Large intestine (tissue), 3 donors: ENCODE results near the gene SLC66A1. TPM values are rescaled to one million over a fixed set of nuclear protein-coding genes. Genes with fewer than 3 reads are reported as not detected.

Experiments used
- DNase-seq, 2 donors: peaks; one replicate each; pipeline versions ENCODE4 v3.0.0 to v3.0.0-alpha.2; 2013
- H3K27ac ChIP-seq: one replicate; pipeline ENCODE4 v1.5.1; 2013; ENCODE audit warnings: low read length
- H3K27me3 ChIP-seq: 2 replicates; pipeline ENCODE4 v1.6.1; 2013; ENCODE audit warnings: low read length; ENCODE audit not compliant: control insufficient read depth, insufficient read depth
- H3K36me3 ChIP-seq: 2 replicates; pipeline ENCODE4 v1.6.1; 2013; ENCODE audit warnings: low read length; ENCODE audit not compliant: control insufficient read depth, insufficient read depth
- H3K4me1 ChIP-seq: one replicate; pipeline ENCODE4 v1.6.1; 2013; ENCODE audit warnings: low read length; ENCODE audit not compliant: control insufficient read depth, insufficient read depth
- H3K4me3 ChIP-seq: one replicate; pipeline ENCODE4 v1.5.1; 2013; ENCODE audit warnings: low read length
- H3K9me3 ChIP-seq: one replicate; pipeline ENCODE4 v1.6.1; 2013; ENCODE audit warnings: mild to moderate bottlenecking, low read depth, low read length, moderate library complexity; ENCODE audit not compliant: control insufficient read depth
- WGBS: methylation state at CpG from one replicate; pipeline ENCODE4 v1.1.5; 2013; ENCODE audit warnings: low lambda C conversion rate; ENCODE audit not compliant: insufficient coverage; 5-methylcytosine and 5-hydroxymethylcytosine counted together
- polyA plus RNA-seq: library from polyadenylated mRNA; unstranded; fragments of 120-200 nt; gene quantifications from one replicate; pipeline ENCODE4 v1.2.1, GENCODE V29; 2013

SLC66A1 gene
- polyA plus RNA-seq, 1 donor: 21.5 TPM

DNA sequence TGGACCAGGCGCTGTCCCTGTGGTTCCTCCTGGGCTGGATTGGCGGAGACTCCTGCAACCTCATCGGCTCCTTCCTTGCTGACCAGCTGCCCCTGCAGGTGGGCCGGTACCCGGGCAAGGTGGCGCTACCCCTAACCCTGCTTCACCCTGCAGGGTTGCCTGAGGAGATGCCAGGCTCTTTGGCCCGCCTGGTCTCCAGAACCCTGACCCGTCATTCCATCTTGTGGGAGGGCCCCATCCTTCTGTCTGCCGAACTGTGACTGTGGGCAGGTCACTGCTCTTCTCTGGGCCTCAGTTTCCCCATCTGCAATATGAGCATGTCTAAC, 12.5 kb downstream of the SLC66A1 start:
- Histone ChIP-seq H3K9me3 (no peaks in the 10 kb centered on the region), H3K36me3 (peaks cover 72% of the 10 kb centered on the region), H3K27me3 (no peaks in the 10 kb centered on the region), H3K27ac (no peak overlapping the region), H3K4me3 (no peak overlapping the region), H3K4me1 (no peaks in the 10 kb centered on the region)
- no CpG with 5 or more reads among the region's 9 CpGs for WGBS
- no peak for DNase-seq

DNA sequence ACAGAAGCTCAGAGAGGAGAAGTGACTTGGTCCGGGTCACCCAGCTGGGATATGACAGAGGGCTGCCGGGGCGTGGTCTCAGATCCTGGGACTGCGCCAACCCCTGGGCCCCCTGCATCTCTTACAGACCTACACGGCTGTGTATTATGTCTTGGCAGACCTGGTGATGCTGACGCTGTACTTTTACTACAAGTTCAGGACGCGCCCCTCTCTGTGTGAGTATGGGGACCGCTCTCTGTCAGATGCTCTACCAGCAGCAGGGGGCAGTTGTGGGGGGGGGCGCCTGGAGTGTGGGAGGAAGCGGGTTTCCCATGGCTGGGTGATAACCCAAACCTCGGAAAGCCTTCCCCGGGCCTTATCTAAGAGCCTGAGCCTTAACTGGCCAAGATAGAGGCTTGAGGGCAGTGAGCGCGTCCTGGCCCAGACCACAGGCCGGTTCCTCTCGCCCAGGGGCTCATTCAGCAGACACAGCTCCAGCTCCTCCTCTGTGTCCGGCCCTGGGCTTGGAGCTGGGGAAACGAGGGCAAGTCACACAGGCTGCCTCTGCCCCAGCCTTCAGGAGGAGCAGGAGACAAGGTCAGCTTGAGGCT, 13.3 kb downstream of the SLC66A1 start:
- no CpG with 5 or more reads among the region's 19 CpGs for WGBS
- Histone ChIP-seq H3K27me3 (no peaks in the 10 kb centered on the region), H3K9me3 (no peaks in the 10 kb centered on the region), H3K36me3 (peaks cover 77% of the 10 kb centered on the region), H3K4me3 (no peak overlapping the region), H3K27ac (no peak overlapping the region), H3K4me1 (no peaks in the 10 kb centered on the region)
- no peak for DNase-seq

DNA sequence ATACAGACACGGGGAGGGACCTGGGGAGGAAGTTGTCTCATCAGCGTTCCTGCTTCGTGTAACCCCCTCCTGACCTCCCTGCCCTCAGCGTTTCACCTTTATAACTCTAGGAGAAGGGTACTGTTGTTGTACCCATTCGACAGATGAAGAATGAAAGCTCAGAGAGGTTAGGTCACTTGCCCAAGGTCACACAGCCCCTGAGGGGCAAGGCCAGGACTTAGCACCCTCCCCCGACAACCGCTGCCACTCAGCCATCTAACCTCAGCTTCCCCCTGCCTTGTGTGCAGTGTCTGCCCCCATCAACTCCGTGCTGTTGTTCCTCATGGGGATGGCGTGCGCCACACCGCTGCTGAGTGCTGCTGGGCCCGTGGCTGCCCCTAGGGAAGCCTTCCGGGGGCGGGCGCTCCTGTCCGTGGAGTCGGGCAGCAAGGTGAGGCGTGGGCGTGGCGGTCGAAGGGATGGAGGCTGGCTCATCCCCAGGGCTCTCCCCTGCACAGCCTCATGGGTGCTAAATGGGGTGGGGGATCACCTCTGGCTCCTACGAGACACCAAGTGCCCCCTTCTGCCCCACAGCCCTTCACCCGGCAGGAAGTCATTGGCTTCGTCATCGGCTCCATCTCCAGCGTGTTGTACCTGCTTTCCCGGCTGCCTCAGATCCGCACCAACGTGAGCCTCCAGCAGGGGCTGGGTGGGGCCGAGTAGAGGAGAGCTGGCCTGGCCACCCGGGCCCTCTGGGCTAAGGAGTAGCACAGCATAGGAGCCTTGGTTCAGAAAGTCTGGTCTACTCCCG, 14.0 kb downstream of the SLC66A1 start:
- no CpG with 5 or more reads among the region's 32 CpGs for WGBS
- H3K36me3 ChIP-seq: peaks cover 78% of the 10 kb centered on the region
- no peaks in the 10 kb centered on the region for H3K9me3 ChIP-seq

DNA sequence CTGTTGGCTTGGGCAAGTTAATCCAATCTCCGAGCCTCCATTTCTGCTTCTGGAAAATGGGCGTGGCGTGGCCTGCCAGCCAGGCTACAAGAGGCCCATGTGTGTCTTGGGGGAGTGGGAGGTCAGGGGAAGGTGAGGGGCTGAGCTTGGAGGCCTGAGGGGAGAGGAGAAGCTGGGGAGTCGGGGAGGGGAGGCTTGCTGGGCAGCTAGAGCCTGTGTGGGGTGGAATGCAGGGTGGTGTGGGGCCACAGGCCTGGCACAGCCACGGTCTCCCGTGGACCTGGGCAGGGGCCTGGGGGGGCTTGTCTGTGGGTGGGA, 14.6 kb downstream of the SLC66A1 start:
- Histone ChIP-seq H3K4me3 (no peak overlapping the region), H3K36me3 (peaks cover 74% of the 10 kb centered on the region), H3K27me3 (no peaks in the 10 kb centered on the region), H3K9me3 (no peaks in the 10 kb centered on the region), H3K27ac (no peak overlapping the region), H3K4me1 (no peaks in the 10 kb centered on the region)
- WGBS: 100% methylated on average over 1 of the region's 6 CpGs
- no peak for DNase-seq

More for the DNA sequence above, 14.0 kb downstream of the SLC66A1 start:
- DNase-seq: no peak
- Histone ChIP-seq H3K4me1 (no peaks in the 10 kb centered on the region), H3K27me3 (no peaks in the 10 kb centered on the region), H3K27ac (no peak overlapping the region), H3K4me3 (no peak overlapping the region)

DNA sequence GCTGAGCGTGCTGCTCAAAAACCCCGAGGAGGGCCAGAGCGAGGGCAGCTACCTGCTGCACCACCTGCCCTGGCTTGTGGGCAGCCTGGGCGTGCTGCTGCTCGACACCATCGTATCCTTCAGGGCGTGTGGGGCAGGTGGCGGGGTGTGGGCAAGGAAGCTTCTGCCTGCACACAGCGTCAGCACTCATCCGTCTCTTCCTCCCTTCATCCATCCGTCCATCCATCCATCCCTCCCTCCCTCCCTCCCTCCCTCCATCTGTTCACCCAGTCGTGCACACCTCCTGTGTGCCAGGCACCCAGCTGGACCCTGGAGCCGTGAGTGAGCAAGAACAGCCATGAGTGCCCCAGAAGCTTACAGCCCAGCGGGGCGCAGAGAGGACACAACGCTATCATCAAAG, 15.2 kb downstream of the SLC66A1 start:
- no peaks in the 10 kb centered on the region for H3K27me3 ChIP-seq
- no peaks in the 10 kb centered on the region for H3K4me1 ChIP-seq
- H3K27ac ChIP-seq: no peak overlapping the region
- no peaks in the 10 kb centered on the region for H3K9me3 ChIP-seq
- no CpG with 5 or more reads among the region's 16 CpGs for WGBS
- no peak overlapping the region for H3K4me3 ChIP-seq
- peaks cover 73% of the 10 kb centered on the region for H3K36me3 ChIP-seq
- no peak for DNase-seq

DNA sequence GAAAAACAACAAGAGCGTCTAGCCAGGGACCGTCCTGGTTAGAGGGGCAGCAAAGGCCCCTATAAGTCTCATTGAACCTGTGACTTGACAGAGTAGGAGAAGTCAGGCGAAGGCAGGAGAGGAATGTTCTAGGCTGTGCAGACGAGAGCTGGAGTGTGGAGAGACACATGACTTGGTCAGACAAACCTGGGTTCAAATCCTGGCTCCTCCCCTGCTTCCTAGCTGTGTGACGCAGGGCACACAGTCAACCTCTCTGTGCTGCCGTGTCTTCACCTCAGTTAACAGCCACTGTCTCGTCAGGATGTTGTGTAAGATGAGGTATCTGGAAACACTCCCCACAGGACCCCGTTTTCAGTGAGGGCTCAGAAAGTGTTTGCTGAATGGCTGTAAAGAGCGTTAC, 15.6 kb downstream of the SLC66A1 start:
- no peaks in the 10 kb centered on the region for H3K27me3 ChIP-seq
- no peak overlapping the region for H3K4me3 ChIP-seq
- H3K9me3 ChIP-seq: no peaks in the 10 kb centered on the region
- H3K4me1 ChIP-seq: no peaks in the 10 kb centered on the region
- peaks cover 74% of the 10 kb centered on the region for H3K36me3 ChIP-seq
- WGBS: 100% methylated on average over 2 of the region's 9 CpGs
- DNase-seq: no peak
- H3K27ac ChIP-seq: no peak overlapping the region

DNA sequence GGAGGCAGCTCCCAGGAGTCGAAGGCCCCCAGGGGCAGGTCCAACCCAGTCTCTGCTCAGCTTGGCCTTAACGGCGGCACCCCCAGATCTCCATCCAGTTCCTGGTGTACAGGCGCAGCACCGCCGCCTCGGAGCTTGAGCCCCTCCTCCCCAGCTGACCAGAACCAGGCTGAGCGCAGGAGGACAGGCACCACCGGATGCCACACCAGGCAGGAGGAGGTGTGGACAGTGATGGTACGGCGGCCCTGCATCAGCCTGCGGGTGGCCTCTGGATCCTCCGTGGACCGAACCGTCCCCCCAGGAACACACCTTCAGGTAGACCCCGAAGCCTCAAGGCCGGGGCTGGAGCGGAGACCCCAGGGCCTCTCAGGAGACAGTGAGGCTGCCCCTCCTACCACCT, 16.4 kb downstream of the SLC66A1 start:
- no peaks in the 10 kb centered on the region for H3K9me3 ChIP-seq
- no peak for DNase-seq
- H3K4me3 ChIP-seq: no peak overlapping the region
- no peaks in the 10 kb centered on the region for H3K27me3 ChIP-seq
- H3K27ac ChIP-seq: no peak overlapping the region
- no peaks in the 10 kb centered on the region for H3K4me1 ChIP-seq
- H3K36me3 ChIP-seq: peaks cover 75% of the 10 kb centered on the region
- no CpG with 5 or more reads among the region's 18 CpGs for WGBS

DNA sequence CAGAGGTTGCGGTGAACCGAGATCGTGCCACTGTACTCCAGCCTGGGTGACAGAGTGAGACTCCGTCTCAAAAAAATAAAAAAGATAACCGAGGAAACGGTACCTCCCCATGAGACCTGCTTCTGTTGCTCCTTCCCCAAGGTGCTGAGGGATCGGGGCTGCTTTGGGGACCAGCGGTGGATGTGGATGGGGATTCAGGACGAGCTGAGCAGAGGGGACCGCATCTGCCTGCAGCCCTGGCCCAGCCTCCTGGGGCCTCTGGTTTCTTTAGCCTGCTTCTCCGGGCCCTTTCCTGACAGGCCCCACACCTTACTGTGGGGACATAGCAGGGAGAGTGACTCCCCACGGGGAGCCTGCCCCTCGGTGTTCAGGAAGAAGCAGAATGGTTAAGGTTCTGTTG, 17.1 kb downstream of the SLC66A1 start:
- Histone ChIP-seq H3K4me3 (no peak overlapping the region), H3K36me3 (peaks cover 70% of the 10 kb centered on the region), H3K9me3 (no peaks in the 10 kb centered on the region), H3K27me3 (no peaks in the 10 kb centered on the region), H3K27ac (no peak overlapping the region), H3K4me1 (no peaks in the 10 kb centered on the region)
- WGBS: no CpG with 5 or more reads among the region's 13 CpGs
- DNase-seq: no peak

DNA sequence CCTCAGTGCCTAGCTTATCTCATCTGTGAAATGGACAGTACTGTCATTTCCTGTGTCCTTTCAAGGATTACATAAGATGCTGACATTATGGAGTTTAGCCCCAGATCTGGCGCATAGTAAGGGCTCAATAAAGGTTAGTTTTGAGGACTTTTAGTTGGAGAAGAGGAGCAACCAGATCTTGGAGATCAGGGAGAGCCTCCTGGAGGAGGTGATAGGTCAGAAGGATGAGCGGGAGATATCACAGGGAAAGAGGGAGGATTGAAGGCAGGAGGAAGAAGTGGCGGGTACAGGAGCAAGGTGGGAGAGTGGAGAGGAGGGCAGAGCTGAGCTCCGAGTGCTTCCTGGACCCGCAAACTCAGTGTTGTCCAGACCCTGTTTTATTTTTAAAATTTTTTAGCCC, 17.5 kb downstream of the SLC66A1 start:
- Histone ChIP-seq H3K36me3 (peaks cover 65% of the 10 kb centered on the region), H3K4me3 (no peak overlapping the region)
- WGBS: 100% methylated on average over 2 of the region's 5 CpGs

DNA sequence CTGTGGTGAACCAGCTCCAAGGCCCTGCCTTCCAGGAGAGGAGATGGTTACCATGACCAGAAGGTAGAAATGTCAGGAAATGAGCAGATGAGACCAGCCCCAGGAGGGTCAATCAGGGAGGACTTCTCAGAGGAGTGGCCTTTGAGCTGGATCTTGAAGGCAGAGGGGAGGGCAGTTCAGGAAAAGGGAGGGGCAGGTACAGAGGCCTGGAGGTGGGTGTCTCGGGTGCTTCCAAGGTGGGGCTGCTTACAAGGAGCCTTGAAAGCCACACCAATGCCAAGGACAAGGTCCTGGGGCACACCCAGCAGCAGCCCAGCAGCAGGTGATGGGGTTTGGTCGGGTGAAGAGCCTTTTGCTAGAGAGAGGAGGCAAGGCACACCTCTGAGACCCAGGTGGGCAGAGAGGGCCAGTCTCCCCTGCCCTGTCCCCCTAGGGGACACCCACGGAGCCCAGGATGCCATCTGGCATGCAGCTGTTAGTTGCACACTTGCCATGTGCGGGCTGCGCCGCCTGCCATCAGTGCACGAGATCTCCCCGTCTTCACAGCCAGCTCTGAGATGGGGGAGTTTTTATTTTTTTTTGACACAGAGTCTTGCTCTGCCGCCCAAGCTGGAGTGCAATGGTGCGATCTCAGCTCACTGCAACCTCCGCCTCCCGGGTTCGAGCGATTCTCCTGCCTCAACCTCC, 18.5 kb downstream of the SLC66A1 start:
- Histone ChIP-seq H3K4me1 (no peaks in the 10 kb centered on the region), H3K9me3 (no peaks in the 10 kb centered on the region), H3K27ac (no peak overlapping the region), H3K4me3 (no peak overlapping the region), H3K36me3 (peaks cover 56% of the 10 kb centered on the region), H3K27me3 (no peaks in the 10 kb centered on the region)
- no peak for DNase-seq
- no CpG with 5 or more reads among the region's 14 CpGs for WGBS

More for the DNA sequence above, 17.5 kb downstream of the SLC66A1 start:
- DNase-seq: no peak
- no peaks in the 10 kb centered on the region for H3K27me3 ChIP-seq
- H3K4me1 ChIP-seq: no peaks in the 10 kb centered on the region
- H3K9me3 ChIP-seq: no peaks in the 10 kb centered on the region
- no peak overlapping the region for H3K27ac ChIP-seq
